K562 (cell line): ENCODE measurements around the gene GAMT. TPM values are rescaled to one million over a fixed set of nuclear protein-coding genes. Genes with fewer than 3 reads are reported as not detected.

Experiments used
- ARHGAP35 ChIP-seq: fragments of 450-650 bp; IDR thresholded peaks from 2 replicates; pipeline ENCODE4 v1.6.1; 2018; ENCODE audit not compliant: partially characterized antibody
- BACH1 ChIP-seq: fragments of 200-800 bp; sonication (Bioruptor generic); IDR thresholded peaks from 2 replicates; pipeline ENCODE4 v1.6.1; 2016; ENCODE audit warnings: missing genetic modification characterization, missing compliant biosample characterization
- CHD2 ChIP-seq: IDR thresholded peaks from 2 replicates; pipeline ENCODE4 v1.6.1; 2011; ENCODE audit warnings: low read depth, low read length
- CREB1 ChIP-seq, 2 experiments: sonication (generic) in 1 of 2; formaldehyde crosslinking in 1 of 2; IDR thresholded peaks; 2 replicates each; pipeline versions ENCODE4 v1.6.1 to v1.8.0; 2012 to 2022; ENCODE audit warnings: inconsistent platforms in 1 of 2, mild to moderate bottlenecking in 1 of 2, missing genetic modification reagents in 1 of 2, moderate library complexity in 1 of 2
- ETS2 ChIP-seq: IDR thresholded peaks from 2 replicates; pipeline ENCODE4 v1.6.1; 2016; ENCODE audit warnings: borderline replicate concordance, missing genetic modification characterization, mild to moderate bottlenecking, moderate library complexity, missing compliant biosample characterization; ENCODE audit not compliant: poor library complexity, severe bottlenecking
- FOSL1 ChIP-seq: fragments of 200-800 bp; sonication (Bioruptor generic); conservative IDR thresholded peaks from 2 replicates; pipeline ENCODE4 v1.6.1; 2016; ENCODE audit warnings: missing genetic modification characterization, missing compliant biosample characterization
- FOXP4 ChIP-seq: sonication (generic); formaldehyde crosslinking; IDR thresholded peaks from 2 replicates; pipeline ENCODE4 v1.8.0; 2022; ENCODE audit warnings: mild to moderate bottlenecking, missing genetic modification reagents, borderline replicate concordance
- HIVEP1 ChIP-seq: fragments of 250-450 bp; sonication (Bioruptor Pico); IDR thresholded peaks from 2 replicates; pipeline ENCODE4 v1.4.0; 2020; ENCODE audit warnings: mild to moderate bottlenecking
- NFATC3 ChIP-seq: fragments of 450-650 bp; IDR thresholded peaks from 2 replicates; pipeline ENCODE4 v1.6.1; 2017; ENCODE audit warnings: mild to moderate bottlenecking
- NFXL1 ChIP-seq: fragments of 450-650 bp; formaldehyde crosslinking; IDR thresholded peaks from 2 replicates; pipeline ENCODE4 v1.4.0; 2021; ENCODE audit warnings: mild to moderate bottlenecking
- PBX2 ChIP-seq, 2 experiments: IDR thresholded peaks in 1 of 2; conservative IDR thresholded peaks in 1 of 2; 2 replicates each; pipeline ENCODE4 v1.6.1; 2016; ENCODE audit warnings: low read depth in 2 of 2, mild to moderate bottlenecking in 1 of 2, missing compliant biosample characterization in 1 of 2, missing genetic modification characterization in 1 of 2, moderate library complexity in 1 of 2
- SAFB2 ChIP-seq: fragments of 200-400 bp; formaldehyde crosslinking; IDR thresholded peaks from 2 replicates; pipeline ENCODE4 v1.6.1; 2018; ENCODE audit warnings: borderline replicate concordance, low read length, low read depth, moderate library complexity; ENCODE audit not compliant: severe bottlenecking
- ZBTB8A ChIP-seq: fragments of 450-650 bp; IDR thresholded peaks from 2 replicates; pipeline ENCODE4 v1.6.1; 2018; ENCODE audit warnings: mild to moderate bottlenecking, moderate library complexity; ENCODE audit not compliant: partially characterized antibody
- ZMIZ1 ChIP-seq, 2 experiments: fragments of 150-350 bp in 1 of 2; IDR thresholded peaks; 2 replicates each; pipeline ENCODE4 v1.6.1; 2012 to 2016; ENCODE audit warnings: low read depth in 2 of 2, low read length in 2 of 2, mild to moderate bottlenecking in 1 of 2, moderate library complexity in 1 of 2
- ZNF717 ChIP-seq: fragments of 250-450 bp; sonication (Bioruptor Pico); IDR thresholded peaks from 2 replicates; pipeline ENCODE4 v1.5.0; 2021
- polyA plus RNA-seq, 8 experiments: library from polyadenylated mRNA; depleted of rRNA in 4 of 8; stranded (reverse) in 5 of 8; unstranded in 3 of 8; fragments of >200 nt; fragmentation: Nextera tagmentation in 2 of 8; fragmentation: Illumina TruSeq in 1 of 8; extraction: Ambion mirVana in 2 of 8; extraction: Trizol in 1 of 8; gene quantifications; 2 replicates each; pipeline versions ENCODE4 v1.2.1 to v1.2.3, GENCODE V29; 2011 to 2014; ENCODE audit warnings: inconsistent platforms in 1 of 8, missing spikeins in 1 of 8
- total RNA-seq, 7 experiments: library from RNA; depleted of rRNA in 6 of 7; stranded (reverse); fragments of >200 nt in 6 of 7; fragmentation: Illumina TruSeq in 2 of 7; extraction: Trizol in 2 of 7; gene quantifications; 2 replicates each; pipeline versions ENCODE4 v1.2.1 to v1.2.3, GENCODE V29; 2011 to 2021; ENCODE audit warnings: low replicate concordance in 1 of 7
- TF ChIP-seq, protein P1 (sequence below): IDR thresholded peaks from 2 replicates; pipeline ENCODE4 v1.6.1; 2011; ENCODE audit not compliant: insufficient read length; ENCODE audit errors: extremely low read depth

Gene GAMT
- total and polyA plus RNA-seq, 9 of the 15 experiments (the other 6 are each of a cell fraction or from before 2014, with no cell fraction given) = 1.3 to 35.3 (median 27.2) TPM

- TF ChIP-seq ZMIZ1 (IDR thresholded peaks at IDR 0.05; ENCODE audit: low read depth in 2 of 2, low read length in 2 of 2) (peak in 1 of 2 experiments; percentile 70; a peak in 1 of 4 replicates), ZBTB8A (no peak), NFXL1 (CRISPR knock-in tag) (no peak), PBX2 (CRISPR knock-in tag; IDR thresholded peaks at IDR 0.05; ENCODE audit: low read depth) (no peak), PBX2 (tag; conservative IDR thresholded peaks at IDR 0.05; ENCODE audit: low read depth) (no peak), ZNF717 (CRISPR knock-in tag) (no peak), ETS2 (no peak), BACH1 (no peak), SAFB2 (no peak), NFATC3 (no peak), CHD2 (peak; percentile 99), FOSL1 (tag) (0 out of 2 replicates have a peak, but pooled peaks have one; percentile 16), HIVEP1 (CRISPR knock-in tag) (no peak), CREB1 (IDR thresholded peaks at IDR 0.05) (peak; percentile 81), CREB1 (CRISPR knock-in tag; IDR thresholded peaks at IDR 0.05) (peak; percentile 87), FOXP4 (CRISPR knock-in tag) (no peak; the same call in 1 of the 2 replicates), ARHGAP35 (peak; percentile 91)
- TF ChIP-seq, protein P1, sequence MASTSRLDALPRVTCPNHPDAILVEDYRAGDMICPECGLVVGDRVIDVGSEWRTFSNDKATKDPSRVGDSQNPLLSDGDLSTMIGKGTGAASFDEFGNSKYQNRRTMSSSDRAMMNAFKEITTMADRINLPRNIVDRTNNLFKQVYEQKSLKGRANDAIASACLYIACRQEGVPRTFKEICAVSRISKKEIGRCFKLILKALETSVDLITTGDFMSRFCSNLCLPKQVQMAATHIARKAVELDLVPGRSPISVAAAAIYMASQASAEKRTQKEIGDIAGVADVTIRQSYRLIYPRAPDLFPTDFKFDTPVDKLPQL = peak; percentile 30
Measured at GRCh38 chr19:1438035-1438932, 36.9 kb upstream of the GAMT start, which contains the start of gene RPS15 (continued).
